HEK293T (cell line): ENCODE results near the gene CCNDBP1.

ENCODE experiments used
- ELF4 ChIP-seq: fragments of 450-650 bp; IDR thresholded peaks from 2 replicates; pipeline ENCODE4 v1.6.1; 2017; ENCODE audit warnings: antibody characterized with exemption
- FOXA1 ChIP-seq: fragments of 450-650 bp; IDR thresholded peaks from 2 replicates; pipeline ENCODE4 v1.6.1; 2016; ENCODE audit warnings: mild to moderate bottlenecking
- NFRKB ChIP-seq: fragments of 450-650 bp; IDR thresholded peaks from 2 replicates; pipeline ENCODE4 v1.6.1; 2016; ENCODE audit warnings: mild to moderate bottlenecking, moderate library complexity
- SUZ12 ChIP-seq: fragments of 450-650 bp; IDR thresholded peaks from 2 replicates; pipeline ENCODE4 v1.6.1; 2016; ENCODE audit warnings: mild to moderate bottlenecking
- TARDBP ChIP-seq: fragments of 450-650 bp; IDR thresholded peaks from 2 replicates; pipeline ENCODE4 v1.6.1; 2016

- TF ChIP-seq SUZ12 = no peak
- TF ChIP-seq NFRKB = no peak
- no peak for TF ChIP-seq TARDBP
- TF ChIP-seq ELF4 = no peak
- TF ChIP-seq FOXA1 = no peak
Observed at GRCh38 chr15:43168192-43169107, 16.8 kb upstream of the CCNDBP1 start.
